ENCODE results near the gene DPT.
"Not testable (repeated sequence)": the region's sequence is repeated elsewhere in the genome, so short reads cannot be mapped to it uniquely, and the experiment has no call there.

The DPT gene

GRCh38 chr1:168728473-168729404, at the start of gene DPT:
TSS of gene DPT (minus strand) at chr1:168729206. CDS start at chr1:168729174, 32 bp downstream.
- no peak for DNase-seq

- DNase-seq: no peak
These were observed 46.4 kb upstream of the DPT start for GRCh38 chr1:168775366-168775765.

GRCh38 chr1:168774241-168774640, 45.2 kb upstream of the DPT start:
- DNase-seq: no peak

GRCh38 chr1:168772428-168773060, 43.5 kb upstream of the DPT start:
- no peak for DNase-seq

GRCh38 chr1:168771104-168771630, 42.2 kb upstream of the DPT start:
- no peak for DNase-seq

- not testable (repeated sequence) for DNase-seq
These were observed 40.9 kb upstream of the DPT start for GRCh38 chr1:168769893-168770292.

- no peak for DNase-seq
These were observed 39.0 kb upstream of the DPT start for GRCh38 chr1:168767894-168768584.

GRCh38 chr1:168766568-168766967, 37.6 kb upstream of the DPT start:
- DNase-seq: no peak

GRCh38 chr1:168763031-168763430, 34.0 kb upstream of the DPT start:
- no peak for DNase-seq

GRCh38 chr1:168762473-168762872, 33.5 kb upstream of the DPT start:
- DNase-seq: no peak

GRCh38 chr1:168760781-168761180, 31.8 kb upstream of the DPT start:
- no peak for DNase-seq

GRCh38 chr1:168760241-168760640, 31.2 kb upstream of the DPT start:
- DNase-seq: no peak

GRCh38 chr1:168759077-168759476, 30.1 kb upstream of the DPT start:
- DNase-seq: no peak

- DNase-seq: no peak
These were observed 29.5 kb upstream of the DPT start for GRCh38 chr1:168758503-168758902.

GRCh38 chr1:168755800-168756418, 26.9 kb upstream of the DPT start:
- no peak for DNase-seq

- no peak for DNase-seq
These were observed 23.3 kb upstream of the DPT start for GRCh38 chr1:168752171-168752832.

- DNase-seq: no peak
These were observed 22.2 kb upstream of the DPT start for GRCh38 chr1:168751195-168751650.

- no peak for DNase-seq
These were observed 14.1 kb upstream of the DPT start for GRCh38 chr1:168742994-168743650.

GRCh38 chr1:168742386-168742785, 13.4 kb upstream of the DPT start:
- no peak for DNase-seq

GRCh38 chr1:168739908-168740307, 10.9 kb upstream of the DPT start:
- no peak for DNase-seq

GRCh38 chr1:168736520-168736919, 7.5 kb upstream of the DPT start:
- no peak for DNase-seq

- DNase-seq: no peak
These were observed 7.0 kb upstream of the DPT start for GRCh38 chr1:168735974-168736373.

Measured in 8988T (cell line).